RPMI8226 (cell line): ENCODE data around the gene REG4.
"Not testable (repeated sequence)": the region's sequence is repeated elsewhere in the genome, so short reads cannot be mapped to it uniquely, and the experiment has no call there.

Source experiments
- DNase-seq: peaks from one replicate; pipeline ENCODE4 v3.0.0-alpha.2; 2015

REG4 gene

GRCh38 chr1:119805746-119806145, 5.5 kb downstream of the REG4 start:
- DNase-seq = no peak

- no peak for DNase-seq
Measured at GRCh38 chr1:119805247-119805646, 6.0 kb downstream of the REG4 start.

DNA sequence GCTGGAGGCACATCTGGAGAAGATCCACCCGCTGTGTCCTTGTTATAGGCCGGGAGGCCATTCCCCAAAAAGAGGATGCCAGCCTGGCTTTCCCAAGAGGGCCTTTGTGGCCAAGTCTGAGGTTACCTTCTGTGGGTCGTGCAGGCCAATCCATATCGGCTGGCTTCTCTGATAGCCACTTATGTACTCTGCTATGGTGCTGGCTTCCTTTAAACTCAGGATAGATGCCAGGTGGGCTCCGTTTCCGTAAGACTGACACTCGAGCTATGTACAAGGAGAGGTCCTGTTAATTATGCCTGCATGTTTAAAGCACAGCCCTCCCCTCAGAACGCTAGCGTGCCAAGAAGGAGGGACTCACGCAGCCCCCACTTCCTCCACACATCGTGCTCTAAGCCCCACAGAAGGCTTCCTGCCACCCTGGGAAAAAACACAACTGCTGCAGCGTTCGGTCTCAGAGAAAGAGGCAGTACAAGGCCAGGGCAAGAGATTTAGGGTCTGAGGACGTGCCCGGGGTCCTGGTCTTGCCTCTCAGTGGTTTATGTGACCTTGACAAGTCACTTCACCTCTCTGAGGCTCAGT, 11.6 kb downstream of the REG4 start:
- DNase-seq = no peak

- no peak for DNase-seq
Measured at GRCh38 chr1:119799003-119799402, 12.3 kb downstream of the REG4 start.

DNA sequence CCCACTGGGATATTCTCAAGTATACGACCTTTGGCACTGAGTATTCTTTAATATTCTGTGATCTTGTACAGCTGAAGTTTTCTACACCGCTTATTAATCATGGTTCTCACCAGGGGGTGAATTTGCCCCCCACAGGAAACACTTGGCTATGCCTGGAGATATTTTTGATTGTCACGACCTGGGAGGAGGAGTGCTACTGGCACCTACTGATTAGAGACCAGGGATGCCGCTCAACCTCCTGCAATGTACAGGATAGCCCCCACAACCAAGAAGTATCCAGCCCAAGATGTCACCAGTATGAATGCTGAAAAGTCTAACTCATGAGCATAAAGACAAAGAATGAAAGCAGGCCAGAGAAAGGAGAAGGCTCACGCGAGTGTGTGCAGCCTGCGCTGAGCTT, 13.7 kb downstream of the REG4 start:
- DNase-seq = no peak

GRCh38 chr1:119797162-119797561, 14.1 kb downstream of the REG4 start:
- no peak for DNase-seq

- no peak for DNase-seq
Measured at GRCh38 chr1:119795261-119796200, 15.7 kb downstream of the REG4 start.

GRCh38 chr1:119794876-119795240, 16.4 kb downstream of the REG4 start:
- no peak for DNase-seq

DNA sequence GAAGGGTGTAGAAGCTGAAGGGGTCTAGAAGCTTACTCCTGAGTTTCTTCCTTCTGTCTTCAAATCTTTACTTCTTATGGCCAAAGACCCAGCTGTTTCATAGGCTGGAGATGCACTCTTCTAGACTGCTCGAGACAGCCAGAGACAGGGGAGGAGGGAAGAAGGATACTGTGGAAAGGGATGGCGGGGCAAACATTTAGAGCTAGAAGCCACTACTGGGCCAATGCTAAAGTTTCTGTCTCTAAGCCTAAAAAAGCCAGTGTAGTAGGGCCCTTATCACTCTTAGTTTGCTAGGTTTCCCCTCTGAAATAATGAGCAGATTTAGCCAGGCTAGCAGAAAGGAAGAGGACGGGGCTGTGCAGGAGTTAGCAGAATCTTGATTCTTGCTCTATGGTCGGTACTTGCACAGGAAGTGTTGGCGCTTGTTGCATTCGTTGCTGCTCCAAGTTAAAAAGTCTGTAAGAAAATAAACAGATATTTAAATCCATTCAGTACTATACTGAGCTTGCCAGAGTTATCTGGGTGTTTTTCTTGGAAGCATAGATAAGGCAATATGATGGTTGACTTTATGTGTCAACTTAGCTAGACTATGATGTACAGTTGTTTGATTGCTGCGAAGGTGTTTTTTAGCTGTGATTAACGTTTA, 16.9 kb downstream of the REG4 start:
- DNase-seq = no peak

DNA sequence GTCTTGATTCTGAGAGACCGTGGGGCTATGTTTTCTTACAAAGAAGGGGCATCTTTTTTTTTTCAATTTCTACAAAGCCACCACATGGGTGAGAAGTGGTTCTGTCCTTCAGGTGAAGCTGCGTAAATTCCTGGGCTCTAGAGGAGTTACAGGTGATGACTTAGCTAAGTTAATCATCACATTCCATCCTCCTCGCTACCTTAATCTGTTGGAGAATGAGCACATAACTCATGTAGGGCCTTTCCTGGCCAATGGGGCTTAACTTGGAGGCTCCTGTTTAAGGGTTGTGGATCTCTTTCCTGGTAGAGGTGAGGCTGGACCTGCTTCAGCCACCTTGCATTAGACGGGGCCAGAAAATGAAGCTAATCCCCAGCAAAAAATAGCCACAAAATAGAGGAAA, 19.9 kb downstream of the REG4 start:
- no peak for DNase-seq

GRCh38 chr1:119790451-119791198, 20.6 kb downstream of the REG4 start:
- no peak for DNase-seq

GRCh38 chr1:119787776-119788175, 23.5 kb downstream of the REG4 start:
- no peak for DNase-seq

GRCh38 chr1:119786473-119787050, 24.7 kb downstream of the REG4 start:
- not testable (repeated sequence) for DNase-seq

DNA sequence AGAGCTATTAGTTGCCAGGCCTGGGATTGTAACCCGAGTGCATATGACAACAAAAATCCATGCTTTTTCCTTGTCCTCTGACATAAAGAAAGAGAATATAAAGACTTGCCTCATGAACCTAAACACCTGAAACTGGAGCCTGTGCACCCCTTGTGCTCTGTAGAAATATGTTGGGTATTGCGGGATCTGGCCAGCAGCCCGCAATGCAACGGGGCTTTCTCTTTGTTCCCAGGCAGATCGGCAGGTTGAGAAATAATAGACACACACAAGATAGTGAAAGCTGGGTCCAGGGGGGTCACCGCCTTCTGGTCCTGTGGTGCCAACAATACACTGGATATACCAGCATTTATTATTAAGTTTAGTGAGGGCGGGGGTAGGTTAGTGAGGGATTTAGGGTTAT, 25.2 kb downstream of the REG4 start:
- not testable (repeated sequence) for DNase-seq

DNA sequence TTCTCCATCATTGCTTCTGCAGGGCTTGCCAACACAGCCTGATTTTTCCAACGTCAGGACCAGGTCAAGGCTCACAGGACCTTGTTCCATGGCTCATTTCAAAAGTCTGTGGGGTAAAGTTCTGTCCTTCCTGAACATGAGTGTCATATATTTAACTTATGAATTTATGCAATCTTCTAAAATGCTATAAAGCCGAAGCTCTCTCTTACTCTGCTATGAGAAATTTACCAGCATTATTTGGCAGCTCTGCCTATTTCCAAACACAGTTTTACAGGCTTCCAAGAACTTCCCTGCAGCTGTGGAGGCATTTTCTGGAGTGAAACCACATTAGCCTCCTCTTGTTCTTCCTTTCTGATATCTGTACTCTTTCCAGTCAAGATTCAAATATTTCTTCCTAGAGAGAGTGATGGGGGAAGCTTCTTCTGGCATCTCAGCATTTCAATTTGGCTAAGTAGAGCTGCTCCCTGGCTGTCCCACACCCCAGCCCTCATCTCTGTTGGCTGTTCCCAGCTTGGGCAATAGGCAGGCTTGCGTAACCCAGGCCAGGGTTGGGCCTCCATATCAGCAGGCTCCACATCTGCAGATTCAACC, 27.0 kb downstream of the REG4 start:
- no peak for DNase-seq

GRCh38 chr1:119783354-119784185, 27.7 kb downstream of the REG4 start:
- DNase-seq = no peak

GRCh38 chr1:119782631-119783325, 28.5 kb downstream of the REG4 start:
- DNase-seq = no peak

DNA sequence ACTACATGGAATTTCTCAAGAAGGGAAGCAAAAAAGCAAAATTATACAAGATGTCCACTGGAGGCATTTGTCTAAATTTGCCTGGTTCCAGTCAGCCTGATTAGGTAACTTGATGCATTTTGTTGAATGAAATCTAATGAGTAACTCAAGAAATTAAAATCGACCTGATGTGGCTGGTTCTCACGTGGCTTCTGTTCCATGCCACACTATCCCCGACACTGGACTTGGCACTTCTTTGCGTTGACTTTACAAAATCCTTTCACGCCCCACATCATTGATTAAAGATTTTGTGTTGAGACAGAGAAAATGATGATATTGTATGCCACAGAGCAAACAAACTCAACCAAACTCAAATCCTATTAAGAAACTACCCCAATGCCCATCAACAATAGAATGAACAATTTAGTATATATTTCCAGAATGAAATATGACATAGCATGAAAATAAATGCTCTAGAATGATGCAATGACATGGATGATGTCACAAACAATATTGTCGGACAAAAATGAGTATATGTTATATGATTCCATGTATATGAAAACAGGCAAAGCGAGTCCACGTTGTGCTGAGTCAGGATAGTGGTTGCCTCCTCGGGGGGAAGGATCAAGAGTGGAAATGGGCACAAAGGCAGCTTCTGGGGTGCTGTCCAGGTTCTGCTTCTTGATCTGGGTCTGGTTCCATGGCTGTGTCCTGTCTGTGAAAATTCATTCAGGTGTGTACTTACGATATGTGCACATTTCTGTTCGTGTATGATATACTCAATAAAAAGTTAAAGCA, 29.6 kb downstream of the REG4 start:
- DNase-seq = no peak

- DNase-seq = no peak
Measured at GRCh38 chr1:119779869-119780356, 31.3 kb downstream of the REG4 start.
